ENCODE measurements around the gene EPHA8.

GRCh38 chr1:22533244-22533895, 29.9 kb upstream of the EPHA8 start:
- TF ChIP-seq POLR2A (IDR thresholded peaks at IDR 0.05), result no peak
- TF ChIP-seq, protein P1, sequence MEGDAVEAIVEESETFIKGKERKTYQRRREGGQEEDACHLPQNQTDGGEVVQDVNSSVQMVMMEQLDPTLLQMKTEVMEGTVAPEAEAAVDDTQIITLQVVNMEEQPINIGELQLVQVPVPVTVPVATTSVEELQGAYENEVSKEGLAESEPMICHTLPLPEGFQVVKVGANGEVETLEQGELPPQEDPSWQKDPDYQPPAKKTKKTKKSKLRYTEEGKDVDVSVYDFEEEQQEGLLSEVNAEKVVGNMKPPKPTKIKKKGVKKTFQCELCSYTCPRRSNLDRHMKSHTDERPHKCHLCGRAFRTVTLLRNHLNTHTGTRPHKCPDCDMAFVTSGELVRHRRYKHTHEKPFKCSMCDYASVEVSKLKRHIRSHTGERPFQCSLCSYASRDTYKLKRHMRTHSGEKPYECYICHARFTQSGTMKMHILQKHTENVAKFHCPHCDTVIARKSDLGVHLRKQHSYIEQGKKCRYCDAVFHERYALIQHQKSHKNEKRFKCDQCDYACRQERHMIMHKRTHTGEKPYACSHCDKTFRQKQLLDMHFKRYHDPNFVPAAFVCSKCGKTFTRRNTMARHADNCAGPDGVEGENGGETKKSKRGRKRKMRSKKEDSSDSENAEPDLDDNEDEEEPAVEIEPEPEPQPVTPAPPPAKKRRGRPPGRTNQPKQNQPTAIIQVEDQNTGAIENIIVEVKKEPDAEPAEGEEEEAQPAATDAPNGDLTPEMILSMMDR (IDR thresholded peaks at IDR 0.05), result no peak

Data from lower leg skin (tissue), 3 donors.